GM23338 (cell line): ENCODE measurements around the gene RSPRY1. TPM values are rescaled to one million over a fixed set of nuclear protein-coding genes. Genes with fewer than 3 reads are reported as not detected.

Source experiments
- ATAC-seq: fragments of 200-7000 bp; cut with Tn5 transposase; 3 replicates; pipeline ENCODE4 v1.9.1; 2020
- DNase-seq: peaks from one replicate; pipeline ENCODE4 v3.0.0-alpha.2; 2015; ENCODE audit warnings: low spot score
- H2AFZ ChIP-seq: fragments of 200-600 bp; sonication (generic); 2 replicates; pipeline ENCODE4 v1.8.0; 2016; ENCODE audit warnings: antibody characterized with exemption, mild to moderate bottlenecking, moderate library complexity
- H3F3A ChIP-seq: fragments of 200-600 bp; sonication (generic); replicated peaks from 2 replicates; pipeline ENCODE4 v1.8.0; 2017; ENCODE audit warnings: antibody characterized with exemption, mixed run types, low read depth
- H3K27ac ChIP-seq: fragments of 200-600 bp; sonication (generic); 2 replicates; pipeline ENCODE4 v1.6.1; 2016; ENCODE audit warnings: low read depth
- H3K27me3 ChIP-seq: fragments of 200-600 bp; sonication (generic); 2 replicates; pipeline ENCODE4 v1.8.0; 2016; ENCODE audit warnings: mild to moderate bottlenecking, mixed run types, moderate library complexity; ENCODE audit not compliant: insufficient read depth
- H3K36me3 ChIP-seq: fragments of 200-600 bp; sonication (generic); 2 replicates; pipeline ENCODE4 v1.8.0; 2016; ENCODE audit warnings: mild to moderate bottlenecking; ENCODE audit not compliant: insufficient read depth
- H3K4me1 ChIP-seq: fragments of 200-600 bp; sonication (generic); 2 replicates; pipeline ENCODE4 v1.8.0; 2016; ENCODE audit warnings: mild to moderate bottlenecking, moderate library complexity; ENCODE audit not compliant: insufficient read depth
- H3K4me2 ChIP-seq: fragments of 200-600 bp; sonication (generic); 2 replicates; pipeline ENCODE4 v1.7.1; 2017; ENCODE audit warnings: mixed run types
- H3K4me3 ChIP-seq: fragments of 200-600 bp; sonication (generic); 2 replicates; pipeline ENCODE4 v1.6.1; 2016; ENCODE audit warnings: mixed run types
- H3K79me2 ChIP-seq: fragments of 200-600 bp; sonication (generic); replicated peaks from 2 replicates; pipeline ENCODE4 v1.8.0; 2017; ENCODE audit warnings: mild to moderate bottlenecking; ENCODE audit not compliant: insufficient read depth
- H3K9me2 ChIP-seq: fragments of 200-600 bp; sonication (generic); 2 replicates; pipeline ENCODE4 v1.8.0; 2017; ENCODE audit not compliant: insufficient read depth
- H4K20me1 ChIP-seq: fragments of 200-600 bp; sonication (generic); replicated peaks from 2 replicates; pipeline ENCODE4 v1.8.0; 2017; ENCODE audit warnings: mild to moderate bottlenecking; ENCODE audit not compliant: insufficient read depth
- H3K27ac Mint-ChIP-seq: 2 replicates; pipeline ENCODE4 v1.8.0; 2020; ENCODE audit warnings: inconsistent platforms, mild to moderate bottlenecking, moderate library complexity, mixed read lengths
- H3K27me3 Mint-ChIP-seq: 3 replicates; pipeline ENCODE4 v1.8.0; 2022; ENCODE audit warnings: low read depth, mild to moderate bottlenecking, moderate library complexity, mixed read lengths, inconsistent platforms; ENCODE audit not compliant: insufficient read depth, poor library complexity
- H3K36me3 Mint-ChIP-seq: 3 replicates; pipeline ENCODE4 v1.8.0; 2021; ENCODE audit warnings: low read depth, mild to moderate bottlenecking, inconsistent platforms, moderate library complexity, mixed read lengths
- H3K4me1 Mint-ChIP-seq: 3 replicates; pipeline ENCODE4 v1.8.0; 2020; ENCODE audit warnings: mild to moderate bottlenecking, inconsistent platforms, mixed read lengths
- H3K4me3 Mint-ChIP-seq: 3 replicates; pipeline ENCODE4 v1.8.0; 2021; ENCODE audit warnings: moderate library complexity, mild to moderate bottlenecking, inconsistent platforms, mixed read lengths
- H3K9me3 Mint-ChIP-seq: 3 replicates; pipeline ENCODE4 v1.8.0; 2020; ENCODE audit warnings: moderate library complexity, mild to moderate bottlenecking, inconsistent platforms, mixed read lengths
- CTCF ChIP-seq, 2 experiments: fragments of 200-600 bp in 1 of 2; sonication (generic) in 1 of 2; conservative IDR thresholded peaks; 2 replicates each; pipeline versions ENCODE4 v1.5.1 to v1.6.1; 2016 to 2017; ENCODE audit warnings: antibody characterized with exemption in 2 of 2, low read depth in 2 of 2, mild to moderate bottlenecking in 2 of 2, moderate library complexity in 1 of 2
- EZH2 ChIP-seq: fragments of 200-600 bp; sonication (generic); IDR thresholded peaks from one replicate; pipeline ENCODE4 v1.8.0; 2017; ENCODE audit warnings: antibody characterized with exemption, mild to moderate bottlenecking, low read depth; ENCODE audit not compliant: unreplicated experiment
- JUNB ChIP-seq: IDR thresholded peaks from one replicate; pipeline ENCODE4 v1.6.1; 2016; ENCODE audit warnings: antibody characterized with exemption; ENCODE audit not compliant: unreplicated experiment
- NANOG ChIP-seq: IDR thresholded peaks from 2 replicates; pipeline ENCODE4 v1.6.1; 2016; ENCODE audit warnings: antibody characterized with exemption, borderline replicate concordance
- REST ChIP-seq: IDR thresholded peaks from one replicate; pipeline ENCODE4 v1.6.1; 2018; ENCODE audit warnings: antibody characterized with exemption; ENCODE audit not compliant: unreplicated experiment
- ZNF114 ChIP-seq: fragments of 250-450 bp; sonication (Bioruptor Pico); IDR thresholded peaks from 2 replicates; pipeline ENCODE4 v1.5.0; 2020; ENCODE audit warnings: mild to moderate bottlenecking, moderate library complexity
- ZNF462 ChIP-seq: fragments of 250-450 bp; sonication (Bioruptor Pico); IDR thresholded peaks from 2 replicates; pipeline ENCODE4 v1.5.0; 2020; ENCODE audit warnings: mild to moderate bottlenecking, moderate library complexity
- polyA plus RNA-seq: library from polyadenylated mRNA; unstranded; fragments of >200 nt; fragmentation: Nextera tagmentation; extraction: Ambion mirVana; gene quantifications from 2 replicates; pipeline ENCODE4 v1.2.1, GENCODE V29; 2016
- total RNA-seq: library from RNA; depleted of rRNA; stranded (reverse); fragments of >200 nt; shearing (Covaris generic); gene quantifications from 2 replicates; pipeline ENCODE4 v1.2.3, GENCODE V29; 2014

RSPRY1 gene
- total and polyA plus RNA-seq, 2 experiments from 2014 or later = 25.8 to 35.9 TPM

- Histone ChIP-seq H3K36me3 (0 out of 2 replicates have a peak, but pooled peaks cover 7% of the 10 kb centered on the region), H3K4me3 (no peak overlapping the region), H3K4me1 (no peaks in the 10 kb centered on the region), H4K20me1 (peaks cover 15% of the 10 kb centered on the region), H3K27me3 (no peaks in the 10 kb centered on the region), H3K27ac (no peak overlapping the region), H3F3A (no peaks in the 10 kb centered on the region), H3K4me2 (no peak overlapping the region), H3K79me2 (peaks cover 9% of the 10 kb centered on the region; the same call in 1 of the 2 replicates), H2AFZ (no peak overlapping the region), H3K9me2 (no peaks in the 10 kb centered on the region)
- DNase-seq = peak; percentile 54
- peaks cover 43% of the 10 kb centered on the region for H3K36me3 Mint-ChIP-seq
- no peaks in the 10 kb centered on the region for H3K4me1 Mint-ChIP-seq
- peaks cover 8% of the 10 kb centered on the region for H3K9me3 Mint-ChIP-seq
- H3K27ac Mint-ChIP-seq = no peak overlapping the region
- H3K4me3 Mint-ChIP-seq = no peak overlapping the region
- TF ChIP-seq CTCF (conservative IDR thresholded peaks at IDR 0.05; ENCODE audit: low read depth in 2 of 2) = peak in 1 of 2 experiments; percentile 38; a peak in 2 of 4 replicates
- TF ChIP-seq ZNF114 (CRISPR knock-in tag) = no peak
- peak; percentile 83 for ATAC-seq
- no peaks in the 10 kb centered on the region for H3K27me3 Mint-ChIP-seq
Observed at GRCh38 chr16:57204675-57205074, 18.5 kb downstream of the RSPRY1 start.

GRCh38 chr16:57208926-57209325 is 22.8 kb downstream of the RSPRY1 start:
- Mint-ChIP-seq H3K9me3 (no peaks in the 10 kb centered on the region), H3K27me3 (no peaks in the 10 kb centered on the region), H3K4me3 (no peak overlapping the region), H3K4me1 (no peaks in the 10 kb centered on the region), H3K36me3 (peaks cover 50% of the 10 kb centered on the region; the same call in 2 of the 3 replicates), H3K27ac (no peak overlapping the region)
- Histone ChIP-seq H3K4me3 (no peak overlapping the region), H3K79me2 (peaks cover 2% of the 10 kb centered on the region; the same call in 1 of the 2 replicates), H3F3A (no peaks in the 10 kb centered on the region), H4K20me1 (peaks cover 8% of the 10 kb centered on the region), H3K4me2 (no peak overlapping the region), H3K9me2 (no peaks in the 10 kb centered on the region), H3K27me3 (no peaks in the 10 kb centered on the region), H3K36me3 (peaks cover 13% of the 10 kb centered on the region), H3K4me1 (no peaks in the 10 kb centered on the region), H3K27ac (no peak overlapping the region), H2AFZ (no peak overlapping the region)
- DNase-seq (no peak), ATAC-seq (no peak)
- TF ChIP-seq EZH2 (no peak), JUNB (no peak), REST (no peak), ZNF462 (CRISPR knock-in tag) (no peak), NANOG (no peak), CTCF (conservative IDR thresholded peaks at IDR 0.05; ENCODE audit: low read depth in 2 of 2) (no peak)
